ENCODE measurements around the gene CCL17. TPM values are rescaled to one million over a fixed set of nuclear protein-coding genes. Genes with fewer than 3 reads are reported as not detected.
A peak's percentile ranks its signal among the peaks of the same experiment; 100 is the strongest.

CCL17 gene
- total RNA-seq, 1 experiment from 2014 or later, result not detected

DNA sequence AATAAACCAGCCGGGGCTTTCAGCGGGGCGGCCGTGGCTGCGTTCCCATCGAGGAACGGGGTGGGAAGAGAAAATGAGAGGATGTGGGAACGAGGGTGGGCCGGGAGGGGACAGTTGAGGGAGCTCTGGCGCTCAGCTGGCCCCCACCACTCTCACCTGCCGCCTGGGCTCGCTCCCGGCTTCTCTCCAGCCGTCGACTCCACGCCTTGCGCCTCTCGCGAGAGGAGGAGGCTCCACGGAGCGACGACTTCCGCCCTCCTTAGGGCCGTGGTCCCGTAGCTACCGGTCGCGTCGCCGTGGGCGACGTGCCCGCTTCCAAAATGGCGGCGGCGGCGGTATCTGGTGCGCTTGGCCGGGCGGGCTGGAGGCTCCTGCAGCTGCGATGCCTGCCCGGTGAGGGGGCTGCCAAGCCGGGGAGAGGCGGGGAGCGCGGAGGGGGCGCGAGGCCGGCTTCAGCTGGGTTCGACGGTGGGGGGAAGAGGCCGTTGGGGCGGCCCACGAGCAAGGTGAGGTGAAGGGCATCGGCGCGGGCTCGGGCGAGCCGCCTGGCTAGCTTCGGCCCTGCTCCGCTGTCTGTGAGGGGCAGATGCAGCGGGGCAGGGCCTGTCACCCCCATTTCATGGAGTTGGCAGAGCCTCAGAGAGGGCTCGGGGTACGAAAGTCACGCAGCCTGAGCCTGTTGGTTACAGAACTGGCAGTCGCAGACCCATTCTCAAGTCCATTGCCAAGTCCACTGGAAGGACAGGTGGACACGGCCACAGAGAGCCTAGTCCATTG is 42.8 kb downstream of the CCL17 start, which contains the start of the genes CIAPIN1 and COQ9:
TSS of gene CIAPIN1 (minus strand) at position 200 of the 777 bp plus-strand sequence. CDS start 6,457 bp downstream, outside the sequence.
TSS of gene COQ9 (plus strand) at position 294 of the 777 bp plus-strand sequence. CDS start at position 321, 27 bp downstream.
- Histone ChIP-seq H3K4me2 (peak within 1 kb of the TSS; percentile 88), H3K4me3 (peak within 1 kb of the TSS; percentile 87), H3K36me3 (ENCODE audit: low read depth) (peaks cover 8% of the 10 kb centered on the region; the same call in 1 of the 2 replicates), H3K4me1 (replicated peaks; ENCODE audit: insufficient read depth) (peaks cover 14% of the 10 kb centered on the region), H4K20me1 (ENCODE audit: insufficient read depth) (no peaks in the 10 kb centered on the region), H3K79me2 (ENCODE audit: low read depth) (peaks cover 53% of the 10 kb centered on the region), H3K27me3 (ENCODE audit: insufficient read depth, low read depth) (no peaks in the 10 kb centered on the region), H2AFZ (peak within 1 kb of the TSS; percentile 88), H3K9me3 (ENCODE audit: insufficient read depth, low read depth) (no peaks in the 10 kb centered on the region), H3F3A (ENCODE audit: insufficient read depth, low read depth) (no peaks in the 10 kb centered on the region), H3K9me2 (ENCODE audit: insufficient read depth) (no peaks in the 10 kb centered on the region), H3K27ac (peak within 1 kb of the TSS; percentile 53)
- TF ChIP-seq EZH2 (IDR thresholded peaks at IDR 0.05; ENCODE audit: low read depth) (no peak), CTCF (conservative IDR thresholded peaks at IDR 0.05) (no peak)
- CTCF ChIA-PET, result interaction anchor here (0.9 kb wide), 1 partner anchor 15 kb away, joined by 4 read pairs; the partner anchor contains the start of gene POLR2C
- POLR2A ChIA-PET (ENCODE audit: unreplicated experiment), result interaction anchor here (0.5 to 1.0 kb wide), 5 partner anchors 15 to 1288 kb away, joined by 3 to 6 read pairs (median 5); partner anchors contain the start of gene POLR2C
- peak; percentile 86 to 88 for DNase-seq
- BruUV-seq (replicated peaks), result no TSS peak
- intact Hi-C loops (cut with micrococcal nuclease; ENCODE audit: unreplicated experiment), result no loop called here

- H3K9me3 ChIP-seq (ENCODE audit: insufficient read depth, low read depth), result no peaks in the 10 kb centered on the region
- H3K36me3 ChIP-seq (ENCODE audit: low read depth), result peaks cover 31% of the 10 kb centered on the region
- H3F3A ChIP-seq (ENCODE audit: insufficient read depth, low read depth), result no peaks in the 10 kb centered on the region
- 0 out of 2 replicates have a peak, but pooled peaks cover 3% of the 10 kb centered on the region for H4K20me1 ChIP-seq (ENCODE audit: insufficient read depth)
- no peaks in the 10 kb centered on the region for H3K27me3 ChIP-seq (ENCODE audit: insufficient read depth, low read depth)
- H3K9me2 ChIP-seq (ENCODE audit: insufficient read depth), result no peaks in the 10 kb centered on the region
- no peak overlapping the region for H2AFZ ChIP-seq
- no peak overlapping the region for H3K4me3 ChIP-seq
- no peak overlapping the region for H3K27ac ChIP-seq
- H3K79me2 ChIP-seq (ENCODE audit: low read depth), result peaks cover 19% of the 10 kb centered on the region
- no TSS peak for BruUV-seq (replicated peaks)
- TF ChIP-seq CTCF (conservative IDR thresholded peaks at IDR 0.05) (no peak), EZH2 (IDR thresholded peaks at IDR 0.05; ENCODE audit: low read depth) (no peak)
- intact Hi-C loops (cut with micrococcal nuclease; ENCODE audit: unreplicated experiment), result no loop called here
- POLR2A ChIA-PET (ENCODE audit: unreplicated experiment), result no interaction called here
- peaks cover 7% of the 10 kb centered on the region for H3K4me1 ChIP-seq (replicated peaks; ENCODE audit: insufficient read depth)
- CTCF ChIA-PET, result no interaction called here
- no peak for DNase-seq
- H3K4me2 ChIP-seq, result no peak overlapping the region
These were observed 47.5 kb downstream of the CCL17 start for GRCh38 chr16:57452021-57452420.

GRCh38 chr16:57462209-57462977 is 57.8 kb downstream of the CCL17 start, which contains the start of gene POLR2C:
Gene POLR2C (plus strand): TSS chr16:57462679. CDS start chr16:57462725, 46 bp downstream.
- POLR2A ChIA-PET (ENCODE audit: unreplicated experiment), result interaction anchor here (0.6 to 0.8 kb wide), 5 partner anchors 15 to 930 kb away, joined by 4 to 10 read pairs (median 5); partner anchors contain the start of genes CIAPIN1, COQ9, PSME3IP1 and RSPRY1
- Histone ChIP-seq H3K9me2 (ENCODE audit: insufficient read depth) (no peaks in the 10 kb centered on the region), H3K9me3 (ENCODE audit: insufficient read depth, low read depth) (no peaks in the 10 kb centered on the region), H3K4me3 (peak within 1 kb of the TSS; percentile 93), H3K79me2 (ENCODE audit: low read depth) (peaks cover 18% of the 10 kb centered on the region), H2AFZ (peak within 1 kb of the TSS; percentile 79; the same call in 1 of the 2 replicates), H3K4me2 (peak within 1 kb of the TSS; percentile 92), H3F3A (ENCODE audit: insufficient read depth, low read depth) (peaks cover 15% of the 10 kb centered on the region), H4K20me1 (ENCODE audit: insufficient read depth) (0 out of 2 replicates have a peak, but pooled peaks cover 5% of the 10 kb centered on the region), H3K4me1 (replicated peaks; ENCODE audit: insufficient read depth) (peaks cover 12% of the 10 kb centered on the region), H3K36me3 (ENCODE audit: low read depth) (peaks cover 6% of the 10 kb centered on the region; the same call in 1 of the 2 replicates), H3K27ac (no peak within 1 kb of the TSS), H3K27me3 (ENCODE audit: insufficient read depth, low read depth) (no peaks in the 10 kb centered on the region)
- CTCF ChIA-PET, result interaction anchor here (0.6 to 0.8 kb wide), 8 partner anchors 15 to 838 kb away, joined by 3 to 9 read pairs (median 4); partner anchors contain the start of genes CIAPIN1 and COQ9
- peak; percentile 64 to 84 for DNase-seq
- intact Hi-C loops (cut with micrococcal nuclease; ENCODE audit: unreplicated experiment), result no loop called here
- peak; percentile 92 for TF ChIP-seq CTCF (conservative IDR thresholded peaks at IDR 0.05)
- no peak for TF ChIP-seq EZH2 (IDR thresholded peaks at IDR 0.05; ENCODE audit: low read depth)
- BruUV-seq (replicated peaks), result no TSS peak

All from PC-9 (cell line).